Measurements from ENCODE around the gene C11orf86.
A peak's percentile ranks its signal among the peaks of the same experiment; 100 is the strongest.

The C11orf86 gene

DNA sequence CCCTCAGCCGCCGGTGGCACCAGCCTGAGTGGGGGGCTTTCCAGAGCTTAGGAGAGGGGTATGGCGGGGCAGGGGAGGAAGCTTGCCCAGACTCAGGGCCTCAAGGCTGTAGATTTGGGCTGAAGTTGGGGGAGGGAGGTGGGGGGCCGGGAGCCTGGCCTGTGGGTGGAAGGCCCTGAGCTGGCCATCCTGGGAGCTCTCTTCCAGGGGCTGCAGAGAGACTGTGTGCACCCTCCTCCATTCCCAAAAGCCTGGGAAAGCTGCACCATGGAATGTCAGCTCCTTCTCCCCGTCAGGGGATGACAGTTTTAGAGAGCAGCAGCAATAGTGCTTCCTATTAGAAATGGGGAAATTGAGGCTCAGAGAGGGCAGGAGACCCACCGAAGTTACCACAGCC lies 48.9 kb downstream of the C11orf86 start:
- no peak for DNase-seq (ENCODE audit: low read depth in 2 of 3, low spot score in 2 of 3)

DNA sequence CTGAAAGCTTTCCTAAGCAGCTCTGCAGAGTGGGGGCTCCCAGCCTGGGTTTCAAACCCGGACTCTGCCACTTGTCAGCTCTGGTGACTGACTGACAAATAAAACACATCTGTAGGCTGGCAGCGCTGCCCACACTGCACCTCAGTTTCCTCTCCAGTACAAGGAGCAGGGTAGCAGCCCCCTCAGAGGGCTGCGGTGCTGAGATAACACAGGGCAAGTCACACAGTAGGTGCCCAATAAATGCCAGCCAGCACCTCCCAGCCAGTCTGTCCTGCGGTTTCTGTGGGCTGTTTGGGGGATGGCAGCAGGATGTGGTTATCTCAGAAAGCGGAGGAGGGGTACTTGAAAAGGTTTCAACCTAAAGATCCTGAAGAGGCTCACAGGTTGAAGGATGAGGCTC lies 49.3 kb downstream of the C11orf86 start:
- DNase-seq (ENCODE audit: low read depth in 2 of 3, low spot score in 2 of 3), result peak in 2 of 3 experiments; percentile 26 to 31

DNA sequence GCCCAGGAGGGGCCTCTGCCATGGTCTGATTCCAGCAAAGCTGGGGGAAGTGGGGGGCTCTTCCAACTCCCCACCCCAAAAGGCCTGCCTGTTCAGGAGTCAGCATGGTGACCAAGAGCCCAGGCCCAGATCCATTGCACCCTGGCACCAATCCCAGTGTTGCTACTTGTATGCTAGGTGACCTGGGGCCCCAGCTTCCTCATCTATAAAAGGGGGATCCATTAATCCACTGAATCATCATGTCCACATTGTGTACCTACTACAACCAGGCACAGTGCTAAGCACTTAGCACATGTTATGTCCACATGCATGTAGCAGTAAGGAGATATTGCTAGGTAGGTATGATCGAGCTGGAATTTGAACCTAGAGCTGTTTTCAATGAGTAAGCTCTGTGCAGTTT lies 49.9 kb downstream of the C11orf86 start:
- DNase-seq (ENCODE audit: low read depth in 2 of 3, low spot score in 2 of 3), result no peak

DNA sequence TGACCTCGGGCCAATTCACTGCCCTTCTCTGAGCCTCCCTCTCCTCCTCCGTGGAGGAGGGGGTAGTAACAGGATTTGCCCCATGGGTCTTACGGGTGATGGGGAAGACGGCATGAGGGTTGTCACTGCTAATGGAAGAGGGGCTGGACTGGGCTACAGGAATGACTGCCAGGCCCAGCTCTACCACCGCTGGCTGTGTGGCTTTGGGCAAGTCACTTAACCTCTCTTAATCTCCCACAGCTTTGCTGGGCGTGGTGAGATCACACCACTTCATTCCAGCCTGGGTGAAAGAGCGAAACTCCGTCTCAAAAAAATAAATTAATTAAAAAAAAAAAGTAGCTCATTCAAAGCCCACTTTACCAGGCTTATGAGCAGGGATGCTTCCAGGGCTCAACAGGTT lies 50.6 kb downstream of the C11orf86 start:
- no peak for DNase-seq (ENCODE audit: low read depth in 2 of 3, low spot score in 2 of 3)
